Neural progenitor cell (in vitro differentiated cells): ENCODE data around the gene HCRTR2.

Experiments used
- CTCF ChIP-seq: fragments of 200-600 bp; sonication (generic); IDR thresholded peaks from 2 replicates; pipeline ENCODE4 v1.5.1; 2017; ENCODE audit warnings: antibody characterized with exemption, mild to moderate bottlenecking
- EZH2 ChIP-seq: fragments of 200-600 bp; sonication (generic); IDR thresholded peaks from 2 replicates; pipeline ENCODE4 v1.6.1; 2017; ENCODE audit warnings: antibody characterized with exemption, mild to moderate bottlenecking, moderate library complexity
- EZH2phosphoT487 ChIP-seq: fragments of 200-600 bp; sonication (generic); IDR thresholded peaks from 2 replicates; pipeline ENCODE4 v1.6.1; 2017; ENCODE audit warnings: antibody characterized with exemption

- TF ChIP-seq EZH2phosphoT487 (no peak), CTCF (no peak), EZH2 (no peak)
These were observed 76.1 kb downstream of the HCRTR2 start for GRCh38 chr6:55250400-55250799.
